ENCODE results near the gene ARID1B.

- TF ChIP-seq CTCF (conservative IDR thresholded peaks at IDR 0.05; ENCODE audit: low read length): no peak
- TF ChIP-seq EZH2phosphoT487 (IDR thresholded peaks at IDR 0.05; ENCODE audit: borderline replicate concordance, low read depth, low read length): no peak
Observed at GRCh38 chr6:157245436-157245835, 468.3 kb downstream of the ARID1B start.

All from OCI-LY7 (cell line).